Stimulated activated CD8-positive, alpha-beta memory T cell treated with anti-CD3 and anti-CD28 coated beads, Interleukin-12 subunit alpha, Interleukin-12 subunit beta, amount 100 ng/mL, for 4 hours (primary cell): ENCODE measurements around the gene FAM162B.
"Not testable (repeated sequence)": the region's sequence is repeated elsewhere in the genome, so short reads cannot be mapped to it uniquely, and the experiment has no call there.

Source experiments
- DNase-seq: peaks from one replicate; pipeline ENCODE4 v3.0.0-alpha.2; 2020; ENCODE audit warnings: low read depth

FAM162B gene

GRCh38 chr6:116764961-116765841 lies at the start of gene FAM162B:
Gene FAM162B, minus strand, starts transcription at chr6:116765719. Its CDS starts 143 bp downstream, at chr6:116765576.
- no peak for DNase-seq

- no peak for DNase-seq
Observed at GRCh38 chr6:116812051-116812650, 46.6 kb upstream of the FAM162B start.

GRCh38 chr6:116801971-116802370 lies 36.5 kb upstream of the FAM162B start:
- DNase-seq, result no peak

- no peak for DNase-seq
Observed at GRCh38 chr6:116799945-116800344, 34.4 kb upstream of the FAM162B start.

- no peak for DNase-seq
Observed at GRCh38 chr6:116797585-116797984, 32.1 kb upstream of the FAM162B start.

- no peak for DNase-seq
Observed at GRCh38 chr6:116793224-116793623, 27.7 kb upstream of the FAM162B start.

GRCh38 chr6:116783852-116784251 lies 18.3 kb upstream of the FAM162B start:
- DNase-seq, result no peak

GRCh38 chr6:116779573-116780164 lies 14.2 kb upstream of the FAM162B start:
- DNase-seq, result no peak

GRCh38 chr6:116773886-116774285 lies 8.4 kb upstream of the FAM162B start:
- no peak for DNase-seq

- no peak for DNase-seq
Observed at GRCh38 chr6:116772450-116772849, 6.9 kb upstream of the FAM162B start.

- DNase-seq, result no peak
Observed at GRCh38 chr6:116767715-116768114, 2.2 kb upstream of the FAM162B start.

- DNase-seq, result no peak
Observed at GRCh38 chr6:116766506-116767176, 1.1 kb upstream of the FAM162B start.

- no peak for DNase-seq
Observed at GRCh38 chr6:116764629-116764960, 924 bp downstream of the FAM162B start.

GRCh38 chr6:116763906-116764628 lies 1.5 kb downstream of the FAM162B start:
- no peak for DNase-seq

GRCh38 chr6:116763048-116763447 lies 2.5 kb downstream of the FAM162B start:
- no peak for DNase-seq

GRCh38 chr6:116762235-116762634 lies 3.3 kb downstream of the FAM162B start:
- no peak for DNase-seq

GRCh38 chr6:116761779-116762178 lies 3.7 kb downstream of the FAM162B start:
- DNase-seq, result no peak

- DNase-seq, result no peak
Observed at GRCh38 chr6:116745176-116745575, 20.3 kb downstream of the FAM162B start.

GRCh38 chr6:116741571-116741970 lies 23.9 kb downstream of the FAM162B start:
- no peak for DNase-seq

GRCh38 chr6:116740486-116740885 lies 25.0 kb downstream of the FAM162B start:
- not testable (repeated sequence) for DNase-seq

- DNase-seq, result no peak
Observed at GRCh38 chr6:116737004-116737403, 28.5 kb downstream of the FAM162B start.

GRCh38 chr6:116730513-116730912 lies 35.0 kb downstream of the FAM162B start:
- DNase-seq, result no peak
